ENCODE data around the gene ZBTB16.

- TF ChIP-seq CHD1 (IDR thresholded peaks at IDR 0.05; ENCODE audit: low read depth, low read length) (no peak), CTCF (conservative IDR thresholded peaks at IDR 0.05; ENCODE audit: low read depth, low read length) (no peak), POLR2A (IDR thresholded peaks at IDR 0.05; ENCODE audit: low read depth, low read length) (no peak)
These were observed 190.7 kb downstream of the ZBTB16 start for GRCh38 chr11:114250180-114250579.

Data from IMR-90 (cell line).